H9 (cell line): Measurements from ENCODE around the gene UFM1. TPM values are rescaled to one million over a fixed set of nuclear protein-coding genes. Genes with fewer than 3 reads are reported as not detected.

Experiments used
- DNase-seq: peaks from one replicate; pipeline ENCODE4 v3.0.0-alpha.2; 2017
- H2AFZ ChIP-seq: one replicate; pipeline ENCODE4 v1.6.1; 2013; ENCODE audit warnings: mild to moderate bottlenecking, low read length, control low read depth, moderate library complexity
- H2AK5ac ChIP-seq: 2 replicates; pipeline ENCODE4 v1.6.1; 2013; ENCODE audit warnings: low read length, control low read depth, mixed read lengths; ENCODE audit not compliant: insufficient read length
- H2BK120ac ChIP-seq: one replicate; pipeline ENCODE4 v1.6.1; 2013; ENCODE audit warnings: low read depth, mild to moderate bottlenecking, low read length, control low read depth, inconsistent platforms; ENCODE audit not compliant: poor library complexity, severe bottlenecking
- H2BK12ac ChIP-seq: 2 replicates; pipeline ENCODE4 v1.6.1; 2013; ENCODE audit warnings: low read length, control low read depth, mixed read lengths, low read depth; ENCODE audit not compliant: insufficient read length
- H2BK15ac ChIP-seq: 2 replicates; pipeline ENCODE4 v1.6.1; 2013; ENCODE audit warnings: low read depth, low read length, control low read depth
- H2BK20ac ChIP-seq: one replicate; pipeline ENCODE4 v1.6.1; 2013; ENCODE audit warnings: low read depth, mild to moderate bottlenecking, low read length, control low read depth, inconsistent platforms; ENCODE audit not compliant: poor library complexity, severe bottlenecking
- H2BK5ac ChIP-seq: 2 replicates; pipeline ENCODE4 v1.6.1; 2013; ENCODE audit warnings: low read length, control low read depth, mixed read lengths; ENCODE audit not compliant: insufficient read length
- H3K14ac ChIP-seq: 2 replicates; pipeline ENCODE4 v1.6.1; 2013; ENCODE audit warnings: low read length, control low read depth; ENCODE audit not compliant: insufficient read depth
- H3K18ac ChIP-seq: 2 replicates; pipeline ENCODE4 v1.6.1; 2013; ENCODE audit warnings: low read depth, mild to moderate bottlenecking, mixed read lengths, low read length, control low read depth; ENCODE audit not compliant: insufficient read length
- H3K23ac ChIP-seq: 2 replicates; pipeline ENCODE4 v1.6.1; 2013; ENCODE audit warnings: low read length, control low read depth, mixed read lengths, low read depth; ENCODE audit not compliant: insufficient read length
- H3K23me2 ChIP-seq: 2 replicates; pipeline ENCODE4 v1.6.1; 2013; ENCODE audit warnings: low read depth, mild to moderate bottlenecking, mixed read lengths, low read length, control low read depth; ENCODE audit not compliant: insufficient read length, poor library complexity, severe bottlenecking
- H3K27ac ChIP-seq: 2 replicates; pipeline ENCODE4 v1.5.1; 2013; ENCODE audit warnings: low read length, control low read depth, mixed read lengths, low read depth; ENCODE audit not compliant: insufficient read length
- H3K27me3 ChIP-seq: 2 replicates; pipeline ENCODE4 v1.6.1; 2013; ENCODE audit warnings: low read length, control low read depth, inconsistent platforms; ENCODE audit not compliant: insufficient read depth
- H3K4ac ChIP-seq: 2 replicates; pipeline ENCODE4 v1.6.1; 2013; ENCODE audit warnings: low read depth, mild to moderate bottlenecking, control low read depth, inconsistent platforms, low read length, moderate library complexity
- H3K4me1 ChIP-seq: 2 replicates; pipeline ENCODE4 v1.6.1; 2013; ENCODE audit warnings: low read length, control low read depth, inconsistent platforms; ENCODE audit not compliant: insufficient read depth
- H3K4me2 ChIP-seq: 2 replicates; pipeline ENCODE4 v1.6.1; 2013; ENCODE audit warnings: low read length, control low read depth, mixed read lengths; ENCODE audit not compliant: insufficient read length, insufficient read depth
- H3K56ac ChIP-seq: 2 replicates; pipeline ENCODE4 v1.6.1; 2013; ENCODE audit warnings: low read depth, mild to moderate bottlenecking, mixed read lengths, low read length, control low read depth; ENCODE audit not compliant: insufficient read length
- H3K79me1 ChIP-seq: 2 replicates; pipeline ENCODE4 v1.6.1; 2013; ENCODE audit warnings: low read depth, mild to moderate bottlenecking, moderate library complexity, low read length, control low read depth, inconsistent platforms; ENCODE audit not compliant: insufficient read depth, poor library complexity, severe bottlenecking
- H3K79me2 ChIP-seq: 2 replicates; pipeline ENCODE4 v1.6.1; 2013; ENCODE audit warnings: low read length, control low read depth, inconsistent platforms; ENCODE audit not compliant: insufficient read depth
- H3K9ac ChIP-seq: 2 replicates; pipeline ENCODE4 v1.6.1; 2013; ENCODE audit warnings: low read length, control low read depth, mixed read lengths; ENCODE audit not compliant: insufficient read length; ENCODE audit errors: extremely low read depth
- H3K9me3 ChIP-seq: one replicate; pipeline ENCODE4 v1.6.1; 2013; ENCODE audit warnings: low read depth, low read length, inconsistent platforms; ENCODE audit not compliant: control insufficient read depth
- H3T11ph ChIP-seq: one replicate; pipeline ENCODE4 v1.6.1; 2013; ENCODE audit warnings: mild to moderate bottlenecking, low read length, control low read depth, inconsistent platforms
- H4K20me1 ChIP-seq: one replicate; pipeline ENCODE4 v1.6.1; 2013; ENCODE audit not compliant: control insufficient read depth, insufficient read length, insufficient read depth
- H4K5ac ChIP-seq: 2 replicates; pipeline ENCODE4 v1.6.1; 2013; ENCODE audit warnings: low read depth, mild to moderate bottlenecking, mixed read lengths, low read length, control low read depth; ENCODE audit not compliant: insufficient read length
- H4K8ac ChIP-seq: replicated peaks from 2 replicates; pipeline ENCODE4 v1.6.1; 2013; ENCODE audit warnings: low read length, control low read depth, mixed read lengths, low read depth; ENCODE audit not compliant: insufficient read length
- H4K91ac ChIP-seq: 2 replicates; pipeline ENCODE4 v1.6.1; 2013; ENCODE audit warnings: low read depth, mild to moderate bottlenecking, moderate library complexity, mixed read lengths, low read length, control low read depth; ENCODE audit not compliant: insufficient read length
- H3K27ac Mint-ChIP-seq, 3 experiments: 2 replicates in 2 of 3; 3 replicates in 1 of 3; pipeline ENCODE4 v1.8.0; 2020 to 2021; ENCODE audit warnings: mixed read lengths in 3 of 3, mild to moderate bottlenecking in 1 of 3, moderate library complexity in 1 of 3
- H3K27me3 Mint-ChIP-seq: 2 replicates; pipeline ENCODE4 v1.8.0; 2021; ENCODE audit warnings: low read depth, mild to moderate bottlenecking, moderate library complexity, mixed read lengths
- H3K36me3 Mint-ChIP-seq, 3 experiments: 2 replicates in 2 of 3; 3 replicates in 1 of 3; pipeline ENCODE4 v1.8.0; 2020 to 2021; ENCODE audit warnings: low read depth in 3 of 3, mixed read lengths in 3 of 3; ENCODE audit not compliant: insufficient read depth in 1 of 3
- H3K4me1 Mint-ChIP-seq, 2 experiments: 2 replicates each; pipeline ENCODE4 v1.8.0; 2020; ENCODE audit warnings: mixed read lengths in 2 of 2
- H3K4me3 Mint-ChIP-seq, 2 experiments: 2 replicates in 1 of 2; 3 replicates in 1 of 2; pipeline ENCODE4 v1.8.0; 2020 to 2021; ENCODE audit warnings: mild to moderate bottlenecking in 2 of 2, mixed read lengths in 2 of 2, moderate library complexity in 1 of 2
- H3K9me3 Mint-ChIP-seq, 2 experiments: 2 replicates in 1 of 2; 3 replicates in 1 of 2; pipeline ENCODE4 v1.8.0; 2020; ENCODE audit warnings: mild to moderate bottlenecking in 2 of 2, mixed read lengths in 2 of 2, moderate library complexity in 1 of 2
- CTCF ChIP-seq: fragments of 200-600 bp; sonication (generic); conservative IDR thresholded peaks from 3 replicates; pipeline ENCODE4 v1.8.0; 2021; ENCODE audit warnings: antibody characterized with exemption, mild to moderate bottlenecking
- WGBS: extraction: QIAGEN DNeasy Blood & Tissue Kit; methylation state at CpG from one replicate; pipeline ENCODE4 v1.1.7; 2013; ENCODE audit warnings: missing lambda C conversion rate, low lambda C conversion rate, mixed read lengths; ENCODE audit not compliant: insufficient read length; ENCODE audit errors: extremely low coverage; 5-methylcytosine and 5-hydroxymethylcytosine counted together
- total RNA-seq: library from RNA; stranded (reverse); gene quantifications from 2 replicates; pipeline ENCODE4 v1.2.1, GENCODE V29; 2021

Gene UFM1
- total RNA-seq, 1 experiment from 2014 or later = 57.3 TPM

- Mint-ChIP-seq H3K4me3 (no peak overlapping the region), H3K36me3 (no peaks in the 10 kb centered on the region), H3K9me3 (no peaks in the 10 kb centered on the region), H3K27me3 (no peaks in the 10 kb centered on the region), H3K27ac (no peak overlapping the region), H3K4me1 (peaks cover 7 to 8% of the 10 kb centered on the region in 2 experiments; a peak in 2 of 4 replicates)
- Histone ChIP-seq H2AFZ (no peak overlapping the region), H2BK15ac (no peak overlapping the region), H2AK5ac (no peak overlapping the region), H3K79me1 (no peaks in the 10 kb centered on the region), H3K56ac (no peak overlapping the region), H3K4me2 (no peak overlapping the region), H4K5ac (no peak overlapping the region), H3K4me1 (no peaks in the 10 kb centered on the region), H2BK12ac (no peak overlapping the region), H3K14ac (no peak overlapping the region), H3K18ac (no peak overlapping the region), H2BK120ac (no peak overlapping the region), H2BK20ac (no peak overlapping the region), H4K91ac (no peak overlapping the region), H2BK5ac (no peak overlapping the region), H3K9me3 (no peaks in the 10 kb centered on the region), H3T11ph (no peak overlapping the region), H4K8ac (no peak overlapping the region), H3K4ac (no peak overlapping the region), H3K23ac (no peak overlapping the region), H3K27me3 (no peaks in the 10 kb centered on the region), H3K79me2 (no peaks in the 10 kb centered on the region), H3K23me2 (no peaks in the 10 kb centered on the region), H4K20me1 (no peaks in the 10 kb centered on the region), H3K9ac (no peak overlapping the region), H3K27ac (no peak overlapping the region)
- TF ChIP-seq CTCF = no peak
- no CpG with 5 or more reads among the region's 9 CpGs for WGBS
- DNase-seq = no peak
These were observed 35.7 kb downstream of the UFM1 start for GRCh38 chr13:38385153-38385891.
